Measurements from ENCODE around the gene NSUN4.

GRCh38 chr1:46306159-46306530 is 34.5 kb upstream of the NSUN4 start:
- TF ChIP-seq FOXA3 (CRISPR knock-in tag; conservative IDR thresholded peaks at IDR 0.05 in 1 of 2, IDR thresholded peaks at IDR 0.05 in 1 of 2), result no peak
- no peak for TF ChIP-seq PCBP1 (IDR thresholded peaks at IDR 0.05; ENCODE audit: low read depth, low read length, poor library complexity, severe bottlenecking)
- no peak for TF ChIP-seq CTCF (IDR thresholded peaks at IDR 0.05 in 2 of 3, conservative IDR thresholded peaks at IDR 0.05 in 1 of 3; ENCODE audit: insufficient read depth in 2 of 3, low read depth in 1 of 3, low read length in 3 of 3)
- no peak for TF ChIP-seq ATF3 (IDR thresholded peaks at IDR 0.05)
- no peak for TF ChIP-seq ATF3 (CRISPR knock-in tag; conservative IDR thresholded peaks at IDR 0.05)
- TF ChIP-seq TBP (optimal IDR thresholded peaks at IDR 0.05; ENCODE audit: low read depth, low read length), result no peak
- TF ChIP-seq ARHGAP35 (IDR thresholded peaks at IDR 0.05; ENCODE audit: partially characterized antibody), result no peak
- no peak for TF ChIP-seq ETS1 (conservative IDR thresholded peaks at IDR 0.05; ENCODE audit: control insufficient read depth, low read depth, low read length)
- no peak for TF ChIP-seq CTBP1 (IDR thresholded peaks at IDR 0.05; ENCODE audit: borderline replicate concordance)
